Effector CD8-positive, alpha-beta T cell (primary cell): Measurements from ENCODE around the gene SDK1.

Experiments
- DNase-seq: peaks from one replicate; lab custom pipeline; 2025; lab: John Stamatoyannopoulos, UW

SDK1 gene

GRCh38 chr7:3795781-3796180 is 494.7 kb downstream of the SDK1 start:
- no peak for DNase-seq

GRCh38 chr7:3805151-3805550 is 504.1 kb downstream of the SDK1 start:
- no peak for DNase-seq

- DNase-seq, result no peak
Measured at GRCh38 chr7:3806516-3806915, 505.5 kb downstream of the SDK1 start.

GRCh38 chr7:3807824-3808223 is 506.8 kb downstream of the SDK1 start:
- no peak for DNase-seq

- DNase-seq, result no peak
Measured at GRCh38 chr7:3821488-3821887, 520.4 kb downstream of the SDK1 start.

GRCh38 chr7:3825491-3825890 is 524.4 kb downstream of the SDK1 start:
- DNase-seq, result no peak

GRCh38 chr7:3832199-3832598 is 531.1 kb downstream of the SDK1 start:
- DNase-seq, result no peak

GRCh38 chr7:3835109-3835508 is 534.1 kb downstream of the SDK1 start:
- DNase-seq, result no peak

- DNase-seq, result no peak
Measured at GRCh38 chr7:3836855-3837254, 535.8 kb downstream of the SDK1 start.

GRCh38 chr7:3844540-3845151 is 543.6 kb downstream of the SDK1 start:
- no peak for DNase-seq

GRCh38 chr7:3846738-3847137 is 545.7 kb downstream of the SDK1 start:
- no peak for DNase-seq

GRCh38 chr7:3847336-3847735 is 546.3 kb downstream of the SDK1 start:
- no peak for DNase-seq

GRCh38 chr7:3859431-3859830 is 558.4 kb downstream of the SDK1 start:
- DNase-seq, result no peak

GRCh38 chr7:3860932-3861331 is 559.9 kb downstream of the SDK1 start:
- no peak for DNase-seq

- no peak for DNase-seq
Measured at GRCh38 chr7:3861386-3861785, 560.3 kb downstream of the SDK1 start.

GRCh38 chr7:3861941-3862340 is 560.9 kb downstream of the SDK1 start:
- DNase-seq, result no peak

- DNase-seq, result no peak
Measured at GRCh38 chr7:3862774-3863173, 561.7 kb downstream of the SDK1 start.

GRCh38 chr7:3866277-3866676 is 565.2 kb downstream of the SDK1 start:
- DNase-seq, result no peak

GRCh38 chr7:3867863-3868262 is 566.8 kb downstream of the SDK1 start:
- DNase-seq, result no peak

- DNase-seq, result no peak
Measured at GRCh38 chr7:3879355-3880075, 578.5 kb downstream of the SDK1 start.

GRCh38 chr7:3880228-3880987 is 579.4 kb downstream of the SDK1 start:
- no peak for DNase-seq

- no peak for DNase-seq
Measured at GRCh38 chr7:3882782-3883181, 581.7 kb downstream of the SDK1 start.

- DNase-seq, result no peak
Measured at GRCh38 chr7:3884543-3884942, 583.5 kb downstream of the SDK1 start.
